ENCODE measurements around the gene CBX4. TPM values are rescaled to one million over a fixed set of nuclear protein-coding genes. Genes with fewer than 3 reads are reported as not detected.

The CBX4 gene
- polyA plus RNA-seq, 1 donor from 2014 or later, result 31.9 TPM

DNA sequence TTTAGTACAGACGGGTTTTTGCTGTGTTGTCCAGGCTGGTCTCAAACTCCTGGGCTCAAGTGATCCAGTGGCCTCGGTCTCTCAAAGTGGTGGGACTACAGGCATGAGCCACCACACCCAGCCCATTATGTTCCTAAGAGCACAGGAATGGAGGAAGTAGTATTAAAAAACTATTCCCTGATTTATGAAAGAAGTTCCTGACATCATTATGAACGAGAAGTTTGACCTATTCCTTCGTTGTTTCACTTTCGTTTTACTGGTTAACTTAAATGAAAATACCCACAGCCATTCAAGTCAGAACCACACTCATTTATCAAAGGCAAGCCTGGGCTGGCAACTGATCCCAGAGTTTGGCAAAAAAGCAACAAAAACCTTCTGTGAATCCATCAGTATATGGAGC lies 13.5 kb upstream of the CBX4 start:
- no peaks in the 10 kb centered on the region for H4K20me1 ChIP-seq (ENCODE audit: insufficient read depth)
- H3K9me2 ChIP-seq (ENCODE audit: insufficient read depth, low read length), result no peaks in the 10 kb centered on the region
- TF ChIP-seq TAF1 (IDR thresholded peaks at IDR 0.05; ENCODE audit: low read depth) (no peak), EZH2 (IDR thresholded peaks at IDR 0.05; ENCODE audit: borderline replicate concordance, insufficient read depth, low read length, poor library complexity, severe bottlenecking) (no peak), POLR2AphosphoS5 (IDR thresholded peaks at IDR 0.05) (no peak), RAD21 (conservative IDR thresholded peaks at IDR 0.05) (no peak), SMC3 (conservative IDR thresholded peaks at IDR 0.05; ENCODE audit: poor library complexity) (no peak), EP300 (conservative IDR thresholded peaks at IDR 0.05; ENCODE audit: poor library complexity, severe bottlenecking) (no peak), REST (IDR thresholded peaks at IDR 0.05; ENCODE audit: borderline replicate concordance) (no peak), MXI1 (conservative IDR thresholded peaks at IDR 0.05; ENCODE audit: poor library complexity, severe bottlenecking) (no peak)
- TF ChIP-seq, protein P1, sequence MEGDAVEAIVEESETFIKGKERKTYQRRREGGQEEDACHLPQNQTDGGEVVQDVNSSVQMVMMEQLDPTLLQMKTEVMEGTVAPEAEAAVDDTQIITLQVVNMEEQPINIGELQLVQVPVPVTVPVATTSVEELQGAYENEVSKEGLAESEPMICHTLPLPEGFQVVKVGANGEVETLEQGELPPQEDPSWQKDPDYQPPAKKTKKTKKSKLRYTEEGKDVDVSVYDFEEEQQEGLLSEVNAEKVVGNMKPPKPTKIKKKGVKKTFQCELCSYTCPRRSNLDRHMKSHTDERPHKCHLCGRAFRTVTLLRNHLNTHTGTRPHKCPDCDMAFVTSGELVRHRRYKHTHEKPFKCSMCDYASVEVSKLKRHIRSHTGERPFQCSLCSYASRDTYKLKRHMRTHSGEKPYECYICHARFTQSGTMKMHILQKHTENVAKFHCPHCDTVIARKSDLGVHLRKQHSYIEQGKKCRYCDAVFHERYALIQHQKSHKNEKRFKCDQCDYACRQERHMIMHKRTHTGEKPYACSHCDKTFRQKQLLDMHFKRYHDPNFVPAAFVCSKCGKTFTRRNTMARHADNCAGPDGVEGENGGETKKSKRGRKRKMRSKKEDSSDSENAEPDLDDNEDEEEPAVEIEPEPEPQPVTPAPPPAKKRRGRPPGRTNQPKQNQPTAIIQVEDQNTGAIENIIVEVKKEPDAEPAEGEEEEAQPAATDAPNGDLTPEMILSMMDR (IDR thresholded peaks at IDR 0.05; ENCODE audit: poor library complexity, severe bottlenecking), result no peak
- no peak overlapping the region for H2AFZ ChIP-seq (ENCODE audit: low read depth, low read length)
- no peaks in the 10 kb centered on the region for H3K79me2 ChIP-seq (replicated peaks; ENCODE audit: insufficient read depth, low read length)
- no peaks in the 10 kb centered on the region for H3F3A ChIP-seq (ENCODE audit: insufficient read depth, low read length, poor library complexity, severe bottlenecking)
- no peak overlapping the region for H3K9ac ChIP-seq (ENCODE audit: low read length)
- no peak overlapping the region for H3K4me3 ChIP-seq (ENCODE audit: low read length)
- H3K27ac ChIP-seq (ENCODE audit: low read length), result no peak overlapping the region
- no peak overlapping the region for H3K4me2 ChIP-seq (ENCODE audit: low read length)
- no peaks in the 10 kb centered on the region for H3K9me3 ChIP-seq (ENCODE audit: low read length)
- no peaks in the 10 kb centered on the region for H3K36me3 ChIP-seq (ENCODE audit: insufficient read depth, low read length)
- no peaks in the 10 kb centered on the region for H3K27me3 ChIP-seq (ENCODE audit: insufficient read depth, low read depth, low read length)

DNA sequence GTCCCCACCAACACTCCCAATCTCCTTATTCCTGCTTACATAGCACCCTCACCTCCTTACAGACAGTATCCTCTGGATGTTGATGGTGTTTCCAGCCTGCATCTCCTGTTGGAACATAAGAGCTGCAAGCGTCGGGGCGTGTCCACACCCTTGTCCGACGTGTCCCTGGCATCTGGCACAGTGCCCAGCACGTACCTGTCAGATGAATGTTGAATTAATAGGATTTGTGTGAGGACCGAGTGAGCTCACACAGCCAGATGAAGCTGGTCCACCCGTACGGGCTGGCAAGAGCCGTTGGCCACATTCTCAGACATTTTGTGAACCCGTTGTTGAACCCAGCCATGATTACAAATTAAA lies 12.2 kb upstream of the CBX4 start:
- H3K9ac ChIP-seq (ENCODE audit: low read length), result no peak overlapping the region
- TF ChIP-seq MXI1 (conservative IDR thresholded peaks at IDR 0.05; ENCODE audit: poor library complexity, severe bottlenecking) (no peak), EZH2 (IDR thresholded peaks at IDR 0.05; ENCODE audit: borderline replicate concordance, insufficient read depth, low read length, poor library complexity, severe bottlenecking) (no peak), POLR2AphosphoS5 (IDR thresholded peaks at IDR 0.05) (no peak), EP300 (conservative IDR thresholded peaks at IDR 0.05; ENCODE audit: poor library complexity, severe bottlenecking) (no peak), TAF1 (IDR thresholded peaks at IDR 0.05; ENCODE audit: low read depth) (no peak), RAD21 (conservative IDR thresholded peaks at IDR 0.05) (no peak), REST (IDR thresholded peaks at IDR 0.05; ENCODE audit: borderline replicate concordance) (no peak), SMC3 (conservative IDR thresholded peaks at IDR 0.05; ENCODE audit: poor library complexity) (no peak)
- TF ChIP-seq, protein P1 (IDR thresholded peaks at IDR 0.05; ENCODE audit: poor library complexity, severe bottlenecking), result no peak
- no peak overlapping the region for H2AFZ ChIP-seq (ENCODE audit: low read depth, low read length)

More for the DNA sequence above, 12.2 kb upstream of the CBX4 start:
- no peaks in the 10 kb centered on the region for H4K20me1 ChIP-seq (ENCODE audit: insufficient read depth)
- no peaks in the 10 kb centered on the region for H3F3A ChIP-seq (ENCODE audit: insufficient read depth, low read length, poor library complexity, severe bottlenecking)
- no peak overlapping the region for H3K4me3 ChIP-seq (ENCODE audit: low read length)
- H3K79me2 ChIP-seq (replicated peaks; ENCODE audit: insufficient read depth, low read length), result no peaks in the 10 kb centered on the region
- H3K4me2 ChIP-seq (ENCODE audit: low read length), result no peak overlapping the region
- no peak overlapping the region for H3K27ac ChIP-seq (ENCODE audit: low read length)
- H3K27me3 ChIP-seq (ENCODE audit: insufficient read depth, low read depth, low read length), result no peaks in the 10 kb centered on the region
- no peaks in the 10 kb centered on the region for H3K9me3 ChIP-seq (ENCODE audit: low read length)
- no peaks in the 10 kb centered on the region for H3K36me3 ChIP-seq (ENCODE audit: insufficient read depth, low read length)
- H3K9me2 ChIP-seq (ENCODE audit: insufficient read depth, low read length), result no peaks in the 10 kb centered on the region
